DND-41 (cell line): ENCODE measurements around the gene TFG.

Experiments used
- ATAC-seq: fragments of 200-7000 bp; cut with Tn5 transposase; 3 replicates; pipeline ENCODE4 v1.9.1; 2021; ENCODE audit warnings: low read depth; ENCODE audit not compliant: insufficient read depth
- DNase-seq: peaks from one replicate; pipeline ENCODE4 v3.0.0-alpha.2; 2020
- H2AFZ ChIP-seq: 2 replicates; pipeline ENCODE4 v1.6.0; 2012; ENCODE audit warnings: low read depth, low read length
- H3K27ac ChIP-seq: 2 replicates; pipeline ENCODE4 v1.5.1; 2012; ENCODE audit warnings: low read length, inconsistent platforms
- H3K27me3 ChIP-seq: fragments of 200-600 bp; sonication (generic); 2 replicates; pipeline ENCODE4 v1.6.0; 2012; ENCODE audit warnings: low read length, mild to moderate bottlenecking, inconsistent platforms; ENCODE audit not compliant: insufficient read depth, poor library complexity
- H3K36me3 ChIP-seq: 2 replicates; pipeline ENCODE4 v1.5.1; 2012; ENCODE audit warnings: low read length, inconsistent platforms; ENCODE audit not compliant: insufficient read depth
- H3K4me1 ChIP-seq: 2 replicates; pipeline ENCODE4 v1.5.1; 2012; ENCODE audit warnings: mild to moderate bottlenecking, low read length; ENCODE audit not compliant: insufficient read depth
- H3K4me2 ChIP-seq: 2 replicates; pipeline ENCODE4 v1.6.0; 2012; ENCODE audit warnings: mild to moderate bottlenecking, moderate library complexity, low read length, inconsistent platforms; ENCODE audit not compliant: insufficient read depth
- H3K4me3 ChIP-seq, 2 experiments: fragments of 200-600 bp in 1 of 2; shearing (Covaris generic) in 1 of 2; 2 replicates each; pipeline ENCODE4 v1.5.1; 2012 to 2016; ENCODE audit warnings: inconsistent platforms in 2 of 2, low read length in 2 of 2, mild to moderate bottlenecking in 2 of 2, low read depth in 1 of 2, moderate library complexity in 1 of 2
- H3K79me2 ChIP-seq: 2 replicates; pipeline ENCODE4 v1.6.0; 2012; ENCODE audit warnings: low read length, inconsistent platforms; ENCODE audit not compliant: insufficient read depth
- H3K9ac ChIP-seq: 2 replicates; pipeline ENCODE4 v1.6.0; 2012; ENCODE audit warnings: low read depth, mild to moderate bottlenecking, inconsistent platforms, low read length, moderate library complexity
- H3K9me3 ChIP-seq: 2 replicates; pipeline ENCODE4 v1.5.1; 2012; ENCODE audit warnings: low read length, moderate library complexity, mild to moderate bottlenecking, inconsistent platforms; ENCODE audit not compliant: insufficient read depth, severe bottlenecking
- H4K20me1 ChIP-seq: 2 replicates; pipeline ENCODE4 v1.6.0; 2012; ENCODE audit warnings: low read length; ENCODE audit not compliant: insufficient read depth
- EZH2 ChIP-seq: IDR thresholded peaks from 3 replicates; pipeline ENCODE4 v1.6.1; 2012; ENCODE audit warnings: borderline replicate concordance, low read depth, mild to moderate bottlenecking, moderate library complexity, low read length, inconsistent platforms; ENCODE audit not compliant: severe bottlenecking
- TF ChIP-seq, protein P1 (sequence below): IDR thresholded peaks from 2 replicates; pipeline ENCODE4 v1.5.1; 2012; ENCODE audit warnings: borderline replicate concordance, low read length, moderate library complexity, mild to moderate bottlenecking; ENCODE audit not compliant: poor library complexity, severe bottlenecking; ENCODE audit errors: extremely low read depth

TFG gene

GRCh38 chr3:100740207-100740606, 30.9 kb downstream of the TFG start:
- Histone ChIP-seq H3K9me3 (no peaks in the 10 kb centered on the region), H3K9ac (no peak overlapping the region), H3K4me2 (no peak overlapping the region), H3K36me3 (peaks cover 93% of the 10 kb centered on the region), H3K27ac (no peak overlapping the region), H3K4me1 (no peaks in the 10 kb centered on the region), H2AFZ (no peak overlapping the region), H4K20me1 (no peaks in the 10 kb centered on the region; the same call in 1 of the 2 replicates), H3K27me3 (no peaks in the 10 kb centered on the region), H3K79me2 (no peaks in the 10 kb centered on the region), H3K4me3 (no peak overlapping the region)
- no peak for DNase-seq
- no peak for TF ChIP-seq EZH2
- TF ChIP-seq, protein P1, sequence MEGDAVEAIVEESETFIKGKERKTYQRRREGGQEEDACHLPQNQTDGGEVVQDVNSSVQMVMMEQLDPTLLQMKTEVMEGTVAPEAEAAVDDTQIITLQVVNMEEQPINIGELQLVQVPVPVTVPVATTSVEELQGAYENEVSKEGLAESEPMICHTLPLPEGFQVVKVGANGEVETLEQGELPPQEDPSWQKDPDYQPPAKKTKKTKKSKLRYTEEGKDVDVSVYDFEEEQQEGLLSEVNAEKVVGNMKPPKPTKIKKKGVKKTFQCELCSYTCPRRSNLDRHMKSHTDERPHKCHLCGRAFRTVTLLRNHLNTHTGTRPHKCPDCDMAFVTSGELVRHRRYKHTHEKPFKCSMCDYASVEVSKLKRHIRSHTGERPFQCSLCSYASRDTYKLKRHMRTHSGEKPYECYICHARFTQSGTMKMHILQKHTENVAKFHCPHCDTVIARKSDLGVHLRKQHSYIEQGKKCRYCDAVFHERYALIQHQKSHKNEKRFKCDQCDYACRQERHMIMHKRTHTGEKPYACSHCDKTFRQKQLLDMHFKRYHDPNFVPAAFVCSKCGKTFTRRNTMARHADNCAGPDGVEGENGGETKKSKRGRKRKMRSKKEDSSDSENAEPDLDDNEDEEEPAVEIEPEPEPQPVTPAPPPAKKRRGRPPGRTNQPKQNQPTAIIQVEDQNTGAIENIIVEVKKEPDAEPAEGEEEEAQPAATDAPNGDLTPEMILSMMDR, result no peak
- ATAC-seq, result no peak

DNA sequence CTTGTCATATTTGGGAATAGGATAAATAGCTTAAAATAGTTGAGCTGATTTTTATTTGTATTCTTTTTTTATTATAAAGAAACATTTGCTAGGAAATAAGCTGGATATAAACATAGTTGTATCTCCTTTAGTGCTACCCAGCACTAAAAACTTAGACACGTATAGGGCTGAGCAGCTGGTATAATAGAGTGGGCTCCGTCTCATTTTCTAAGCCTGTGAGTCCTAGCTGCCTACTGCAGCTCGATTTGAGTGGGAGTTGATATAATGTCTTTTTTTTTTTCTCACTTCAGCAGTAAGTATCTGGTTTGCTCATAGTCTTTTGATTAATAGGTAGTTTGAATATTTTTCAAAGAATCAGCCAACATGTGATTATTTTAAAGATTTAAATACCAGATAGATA, 34.2 kb downstream of the TFG start:
- no peak overlapping the region for H3K27ac ChIP-seq
- H2AFZ ChIP-seq, result no peak overlapping the region
- no peak for DNase-seq
- no peak overlapping the region for H3K4me3 ChIP-seq
- H4K20me1 ChIP-seq, result no peaks in the 10 kb centered on the region; the same call in 1 of the 2 replicates
- no peaks in the 10 kb centered on the region for H3K27me3 ChIP-seq
- no peaks in the 10 kb centered on the region for H3K79me2 ChIP-seq
- peaks cover 94% of the 10 kb centered on the region for H3K36me3 ChIP-seq
- H3K9me3 ChIP-seq, result no peaks in the 10 kb centered on the region
- H3K9ac ChIP-seq, result no peak overlapping the region
- no peaks in the 10 kb centered on the region for H3K4me1 ChIP-seq
- no peak overlapping the region for H3K4me2 ChIP-seq
- ATAC-seq, result no peak
- TF ChIP-seq, protein P1, result no peak
- TF ChIP-seq EZH2, result no peak

GRCh38 chr3:100744671-100745070, 35.4 kb downstream of the TFG start:
- Histone ChIP-seq H3K36me3 (peaks cover 94% of the 10 kb centered on the region), H3K9me3 (no peaks in the 10 kb centered on the region), H3K4me2 (no peak overlapping the region), H4K20me1 (no peaks in the 10 kb centered on the region; the same call in 1 of the 2 replicates), H3K4me1 (no peaks in the 10 kb centered on the region), H3K27ac (no peak overlapping the region), H3K79me2 (no peaks in the 10 kb centered on the region), H3K27me3 (no peaks in the 10 kb centered on the region), H2AFZ (no peak overlapping the region), H3K9ac (no peak overlapping the region), H3K4me3 (no peak overlapping the region)
- DNase-seq (no peak), ATAC-seq (no peak)
- no peak for TF ChIP-seq EZH2
- TF ChIP-seq, protein P1, result no peak

GRCh38 chr3:100745617-100746016, 36.3 kb downstream of the TFG start:
- no peak overlapping the region for H2AFZ ChIP-seq
- DNase-seq (no peak), ATAC-seq (no peak)
- no peak for TF ChIP-seq EZH2
- TF ChIP-seq, protein P1, result no peak
- peaks cover 92% of the 10 kb centered on the region for H3K36me3 ChIP-seq
- no peaks in the 10 kb centered on the region for H3K9me3 ChIP-seq
- no peak overlapping the region for H3K27ac ChIP-seq
- no peaks in the 10 kb centered on the region for H3K4me1 ChIP-seq
- no peaks in the 10 kb centered on the region for H3K27me3 ChIP-seq
- no peak overlapping the region for H3K4me2 ChIP-seq
- no peak overlapping the region for H3K9ac ChIP-seq
- H3K4me3 ChIP-seq, result no peak overlapping the region
- no peaks in the 10 kb centered on the region; the same call in 1 of the 2 replicates for H4K20me1 ChIP-seq
- H3K79me2 ChIP-seq, result no peaks in the 10 kb centered on the region
